GM12873 (cell line): Measurements from ENCODE around the gene CITED4.

Experiments used
- CTCF ChIP-seq: IDR thresholded peaks from 2 replicates; pipeline ENCODE4 v1.5.1; 2012; ENCODE audit warnings: low read depth, mild to moderate bottlenecking, moderate library complexity, low read length, control low read depth; ENCODE audit not compliant: insufficient read depth; ENCODE audit errors: missing control alignments

The CITED4 gene

GRCh38 chr1:40829631-40830245 is 32.4 kb downstream of the CITED4 start:
- no peak for TF ChIP-seq CTCF

GRCh38 chr1:40825996-40826395 is 36.2 kb downstream of the CITED4 start:
- no peak for TF ChIP-seq CTCF

- TF ChIP-seq CTCF: no peak
Measured at GRCh38 chr1:40825435-40825788, 36.8 kb downstream of the CITED4 start.

- TF ChIP-seq CTCF: no peak
Measured at GRCh38 chr1:40824591-40825434, 37.4 kb downstream of the CITED4 start.

- no peak for TF ChIP-seq CTCF
Measured at GRCh38 chr1:40823983-40824382, 38.2 kb downstream of the CITED4 start.

- no peak for TF ChIP-seq CTCF
Measured at GRCh38 chr1:40823345-40823744, 38.8 kb downstream of the CITED4 start.

- no peak for TF ChIP-seq CTCF
Measured at GRCh38 chr1:40822890-40823289, 39.3 kb downstream of the CITED4 start.
